Measurements from ENCODE around the gene GNG7. TPM values are rescaled to one million over a fixed set of nuclear protein-coding genes. Genes with fewer than 3 reads are reported as not detected.
"Not testable (repeated sequence)": the region's sequence is repeated elsewhere in the genome, so short reads cannot be mapped to it uniquely, and the experiment has no call there.

The GNG7 gene
- total RNA-seq, 1 experiment from 2014 or later: 1.1 TPM

GRCh38 chr19:2468596-2468995, 233.9 kb downstream of the GNG7 start:
- ChIA-PET POLR2A (ENCODE audit: unreplicated experiment) (no interaction called here), CTCF (no interaction called here)
- Histone ChIP-seq H3K27me3 (ENCODE audit: low read length) (no peaks in the 10 kb centered on the region), H3K27ac (ENCODE audit: low read length) (peak overlapping the region; percentile 81; the same call in 1 of the 2 replicates), H2AFZ (ENCODE audit: low read length) (no peak overlapping the region), H3K4me1 (ENCODE audit: insufficient read depth, low read length) (peaks cover 15% of the 10 kb centered on the region), H3K4me2 (ENCODE audit: low read length) (no peak overlapping the region), H3K79me2 (ENCODE audit: low read length) (no peaks in the 10 kb centered on the region), H3K9me3 (ENCODE audit: low read length) (no peaks in the 10 kb centered on the region), H4K20me1 (ENCODE audit: low read length) (no peaks in the 10 kb centered on the region), H3K4me3 (ENCODE audit: low read length) (no peak overlapping the region), H3K9me2 (replicated peaks; ENCODE audit: low read length) (no peaks in the 10 kb centered on the region), H3K36me3 (ENCODE audit: low read depth, low read length) (no peaks in the 10 kb centered on the region), H3F3A (ENCODE audit: low read length, unreplicated experiment) (no peaks in the 10 kb centered on the region), H3K9ac (ENCODE audit: low read length) (no peak overlapping the region)
- no peak for ATAC-seq
- intact Hi-C loops (cut with micrococcal nuclease): no loop called here
- TF ChIP-seq EZH2 (IDR thresholded peaks at IDR 0.05; ENCODE audit: low read length, unreplicated experiment) (no peak), EZH2phosphoT487 (IDR thresholded peaks at IDR 0.05; ENCODE audit: borderline replicate concordance, low read length) (no peak), CTCF (conservative IDR thresholded peaks at IDR 0.05; ENCODE audit: low read depth, low read length) (no peak)
- BruUV-seq (replicated peaks): no TSS peak
- DNase-seq: no peak

- ATAC-seq (no peak), DNase-seq (no peak)
- no peak for TF ChIP-seq CTCF (conservative IDR thresholded peaks at IDR 0.05; ENCODE audit: low read depth, low read length)
- TF ChIP-seq EZH2 (IDR thresholded peaks at IDR 0.05; ENCODE audit: low read length, unreplicated experiment): no peak
- TF ChIP-seq EZH2phosphoT487 (IDR thresholded peaks at IDR 0.05; ENCODE audit: borderline replicate concordance, low read length): no peak
- no peaks in the 10 kb centered on the region for H3K27me3 ChIP-seq (ENCODE audit: low read length)
- H3K36me3 ChIP-seq (ENCODE audit: low read depth, low read length): no peaks in the 10 kb centered on the region
- ChIA-PET CTCF (no interaction called here), POLR2A (ENCODE audit: unreplicated experiment) (no interaction called here)
- no peak overlapping the region for H2AFZ ChIP-seq (ENCODE audit: low read length)
- H3K9ac ChIP-seq (ENCODE audit: low read length): no peak overlapping the region
- no peak overlapping the region for H3K27ac ChIP-seq (ENCODE audit: low read length)
- no peaks in the 10 kb centered on the region for H3K79me2 ChIP-seq (ENCODE audit: low read length)
- no peaks in the 10 kb centered on the region for H3F3A ChIP-seq (ENCODE audit: low read length, unreplicated experiment)
- no peaks in the 10 kb centered on the region for H4K20me1 ChIP-seq (ENCODE audit: low read length)
- no peak overlapping the region for H3K4me3 ChIP-seq (ENCODE audit: low read length)
- H3K4me2 ChIP-seq (ENCODE audit: low read length): no peak overlapping the region
- H3K4me1 ChIP-seq (ENCODE audit: insufficient read depth, low read length): peaks cover 15% of the 10 kb centered on the region
- H3K9me3 ChIP-seq (ENCODE audit: low read length): no peaks in the 10 kb centered on the region
- intact Hi-C loops (cut with micrococcal nuclease): no loop called here
- no TSS peak for BruUV-seq (replicated peaks)
- H3K9me2 ChIP-seq (replicated peaks; ENCODE audit: low read length): no peaks in the 10 kb centered on the region
Measured at GRCh38 chr19:2464389-2464788, 238.1 kb downstream of the GNG7 start.

GRCh38 chr19:2463694-2464093, 238.8 kb downstream of the GNG7 start:
- H3K4me1 ChIP-seq (ENCODE audit: insufficient read depth, low read length); ATAC-seq; H3K4me3 ChIP-seq (ENCODE audit: low read length); H3K27me3 ChIP-seq (ENCODE audit: low read length); H3K79me2 ChIP-seq (ENCODE audit: low read length); CTCF ChIA-PET; H4K20me1 ChIP-seq (ENCODE audit: low read length); H3K9ac ChIP-seq (ENCODE audit: low read length); H3K9me2 ChIP-seq (replicated peaks; ENCODE audit: low read length); H3K4me2 ChIP-seq (ENCODE audit: low read length); H3F3A ChIP-seq (ENCODE audit: low read length, unreplicated experiment); BruUV-seq (replicated peaks); intact Hi-C loops (cut with micrococcal nuclease); H3K9me3 ChIP-seq (ENCODE audit: low read length); POLR2A ChIA-PET (ENCODE audit: unreplicated experiment); H3K36me3 ChIP-seq (ENCODE audit: low read depth, low read length); H2AFZ ChIP-seq (ENCODE audit: low read length); DNase-seq; H3K27ac ChIP-seq (ENCODE audit: low read length): not testable (repeated sequence)
